HG02610 (cell line): ENCODE measurements around the gene KRT81.
A peak's percentile ranks its signal among the peaks of the same experiment; 100 is the strongest.
"Not testable (repeated sequence)": the region's sequence is repeated elsewhere in the genome, so short reads cannot be mapped to it uniquely, and the experiment has no call there.

Experiments
- ATAC-seq: cut with Tn5 transposase; IDR thresholded peaks from one replicate; pipeline ENCODE4 v1.9.1; 2021; ENCODE audit warnings: mild to moderate bottlenecking, moderate library complexity; ENCODE audit not compliant: unreplicated experiment

KRT81 gene

GRCh38 chr12:52278575-52279421 lies 12.5 kb downstream of the KRT81 start:
- peak; percentile 67 for ATAC-seq

GRCh38 chr12:52277486-52278245 lies 13.7 kb downstream of the KRT81 start:
- ATAC-seq: no peak

- ATAC-seq: no peak
Observed at GRCh38 chr12:52275686-52276085, 15.6 kb downstream of the KRT81 start.

GRCh38 chr12:52274521-52275120 lies 16.7 kb downstream of the KRT81 start, which contains the start of gene KRT86:
TSS of gene KRT86 (plus strand) at chr12:52274645. CDS start at chr12:52301917, 27,272 bp downstream.
- ATAC-seq: no peak

- no peak for ATAC-seq
Observed at GRCh38 chr12:52271158-52271557, 20.2 kb downstream of the KRT81 start.

- ATAC-seq: no peak
Observed at GRCh38 chr12:52270541-52271070, 20.7 kb downstream of the KRT81 start.

- no peak for ATAC-seq
Observed at GRCh38 chr12:52268212-52268611, 23.1 kb downstream of the KRT81 start.

- no peak for ATAC-seq
Observed at GRCh38 chr12:52267699-52268098, 23.6 kb downstream of the KRT81 start.

- no peak for ATAC-seq
Observed at GRCh38 chr12:52267266-52267665, 24.1 kb downstream of the KRT81 start.

- ATAC-seq: no peak
Observed at GRCh38 chr12:52266514-52266913, 24.8 kb downstream of the KRT81 start.

- ATAC-seq: no peak
Observed at GRCh38 chr12:52264435-52264825, 26.9 kb downstream of the KRT81 start.

GRCh38 chr12:52263761-52264434 lies 27.4 kb downstream of the KRT81 start:
- no peak for ATAC-seq

GRCh38 chr12:52262286-52262685 lies 29.0 kb downstream of the KRT81 start:
- ATAC-seq: no peak

- ATAC-seq: no peak
Observed at GRCh38 chr12:52261208-52261484, 30.2 kb downstream of the KRT81 start.

GRCh38 chr12:52260361-52261207 lies 30.8 kb downstream of the KRT81 start:
- no peak for ATAC-seq

- ATAC-seq: no peak
Observed at GRCh38 chr12:52259657-52260243, 31.6 kb downstream of the KRT81 start.

- no peak for ATAC-seq
Observed at GRCh38 chr12:52258335-52258901, 32.9 kb downstream of the KRT81 start.

- not testable (repeated sequence) for ATAC-seq
Observed at GRCh38 chr12:52257922-52258321, 33.4 kb downstream of the KRT81 start.

GRCh38 chr12:52257074-52257551 lies 34.2 kb downstream of the KRT81 start:
- no peak for ATAC-seq
